CD8-positive, alpha-beta memory T cell (primary cell): ENCODE measurements around the gene TTC21A. TPM values are rescaled to one million over a fixed set of nuclear protein-coding genes. Genes with fewer than 3 reads are reported as not detected.

ENCODE experiments used
- CTCF ChIA-PET: fragments of 350-600 bp; sonication (Branson Sonifier 250); formaldehyde crosslinking; loops from one replicate; lab custom pipeline; 2021; ENCODE audit warnings: antibody characterized with exemption; lab: Charles Lee
- POLR2A ChIA-PET: fragments of 350-600 bp; sonication (Branson Sonifier 250); formaldehyde crosslinking; loops from one replicate; lab custom pipeline; 2021; ENCODE audit warnings: antibody characterized with exemption; lab: Charles Lee
- DNase-seq, 5 donors: peaks; one replicate each; pipeline versions ENCODE4 v3.0.0 to v3.0.0-alpha.2; 2020 to 2022; ENCODE audit warnings: mixed read lengths in 1 of 5
- H3K27ac ChIP-seq: one replicate; pipeline ENCODE4 v1.7.0; 2013; ENCODE audit warnings: low read depth, mild to moderate bottlenecking, low read length, moderate library complexity
- H3K27me3 ChIP-seq: 2 replicates; pipeline ENCODE4 v1.7.0; 2013; ENCODE audit warnings: low read length, mild to moderate bottlenecking; ENCODE audit not compliant: insufficient read depth, poor library complexity, severe bottlenecking
- H3K36me3 ChIP-seq: 2 replicates; pipeline ENCODE4 v1.7.0; 2013; ENCODE audit warnings: mild to moderate bottlenecking, low read length, moderate library complexity; ENCODE audit not compliant: insufficient read depth
- H3K4me1 ChIP-seq: 2 replicates; pipeline ENCODE4 v1.7.0; 2013; ENCODE audit warnings: mild to moderate bottlenecking, low read length, moderate library complexity; ENCODE audit not compliant: insufficient read depth
- H3K4me3 ChIP-seq: 2 replicates; pipeline ENCODE4 v1.7.0; 2013; ENCODE audit warnings: mild to moderate bottlenecking, low read length
- H3K9me3 ChIP-seq: 2 replicates; pipeline ENCODE4 v1.7.0; 2013; ENCODE audit warnings: mild to moderate bottlenecking, low read length
- H3K27ac Mint-ChIP-seq, 8 donors: one replicate each; pipeline ENCODE4 v1.8.0; 2020 to 2021; ENCODE audit warnings: mixed read lengths in 8 of 8, mild to moderate bottlenecking in 6 of 8, inconsistent platforms in 3 of 8, moderate library complexity in 3 of 8
- H3K27me3 Mint-ChIP-seq, 2 donors: one replicate each; pipeline ENCODE4 v1.8.0; 2020 to 2021; ENCODE audit warnings: mixed read lengths in 2 of 2, mild to moderate bottlenecking in 1 of 2, moderate library complexity in 1 of 2
- H3K36me3 Mint-ChIP-seq, 3 donors: one replicate each; pipeline ENCODE4 v1.8.0; 2020 to 2021; ENCODE audit warnings: mixed read lengths in 3 of 3, inconsistent platforms in 1 of 3, mild to moderate bottlenecking in 1 of 3
- H3K4me1 Mint-ChIP-seq, 3 donors: one replicate each; pipeline ENCODE4 v1.8.0; 2020 to 2021; ENCODE audit warnings: mixed read lengths in 3 of 3, inconsistent platforms in 1 of 3, mild to moderate bottlenecking in 1 of 3
- H3K4me3 Mint-ChIP-seq, 7 donors: one replicate each; pipeline ENCODE4 v1.8.0; 2020 to 2021; ENCODE audit warnings: mixed read lengths in 7 of 7, mild to moderate bottlenecking in 6 of 7, moderate library complexity in 4 of 7, inconsistent platforms in 2 of 7
- H3K9me3 Mint-ChIP-seq, 5 donors: one replicate each; pipeline ENCODE4 v1.8.0; 2020 to 2022; ENCODE audit warnings: mixed read lengths in 5 of 5, mild to moderate bottlenecking in 3 of 5, moderate library complexity in 2 of 5, inconsistent platforms in 1 of 5
- polyA plus RNA-seq: library from polyadenylated mRNA; unstranded; fragments of 300-500 nt; fragmentation: Illumina TruSeq; gene quantifications from one replicate; pipeline ENCODE4 v1.2.3, GENCODE V29; 2021
- total RNA-seq, 2 experiments: library from RNA; stranded (reverse); gene quantifications; one replicate each; pipeline ENCODE4 v1.2.3, GENCODE V29; 2021

The TTC21A gene
- total and polyA plus RNA-seq, 3 experiments from 2014 or later = 0.67 to 1.1 (median 0.80) TPM

DNA sequence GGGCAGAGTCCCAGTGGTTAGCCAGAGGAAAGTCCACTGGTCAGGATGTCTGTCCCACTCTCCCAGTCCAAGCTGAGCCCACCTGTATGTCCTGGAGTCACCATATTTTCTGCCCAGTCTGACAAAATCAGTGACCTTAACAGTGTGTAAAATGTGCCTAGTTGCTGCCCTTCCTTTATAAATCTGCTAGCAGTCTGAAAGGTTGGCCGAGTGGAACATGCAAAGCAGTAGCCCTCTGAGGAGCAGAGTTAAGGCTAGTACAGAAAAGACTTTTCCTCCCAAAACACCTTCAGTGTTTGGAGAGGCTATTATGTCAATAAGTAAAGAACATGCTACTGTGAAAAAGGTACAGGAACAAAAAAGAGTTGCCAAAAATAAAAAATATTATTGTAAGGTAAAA, 15.3 kb downstream of the TTC21A start:
- no peak overlapping the region for H3K4me3 Mint-ChIP-seq
- no peak for DNase-seq
- Histone ChIP-seq H3K9me3 (no peaks in the 10 kb centered on the region), H3K4me1 (peaks cover 11% of the 10 kb centered on the region), H3K36me3 (no peaks in the 10 kb centered on the region), H3K4me3 (no peak overlapping the region), H3K27me3 (no peaks in the 10 kb centered on the region), H3K27ac (no peak overlapping the region)
- CTCF ChIA-PET = interaction anchor here (9.6 kb wide), 1 partner anchor 167 kb away, joined by 135 read pairs; no protein-coding TSS in a partner anchor
- H3K9me3 Mint-ChIP-seq = no peaks in the 10 kb centered on the region
- POLR2A ChIA-PET = no interaction called here
- peak overlapping the region in 2 of 8 donors; percentile 10 to 45 for H3K27ac Mint-ChIP-seq
- peaks cover 8 to 15% (median 14%) of the 10 kb centered on the region in 3 donors for H3K4me1 Mint-ChIP-seq
- H3K36me3 Mint-ChIP-seq = no peaks in the 10 kb centered on the region
- peaks cover 0 to 2% of the 10 kb centered on the region in 2 donors for H3K27me3 Mint-ChIP-seq

DNA sequence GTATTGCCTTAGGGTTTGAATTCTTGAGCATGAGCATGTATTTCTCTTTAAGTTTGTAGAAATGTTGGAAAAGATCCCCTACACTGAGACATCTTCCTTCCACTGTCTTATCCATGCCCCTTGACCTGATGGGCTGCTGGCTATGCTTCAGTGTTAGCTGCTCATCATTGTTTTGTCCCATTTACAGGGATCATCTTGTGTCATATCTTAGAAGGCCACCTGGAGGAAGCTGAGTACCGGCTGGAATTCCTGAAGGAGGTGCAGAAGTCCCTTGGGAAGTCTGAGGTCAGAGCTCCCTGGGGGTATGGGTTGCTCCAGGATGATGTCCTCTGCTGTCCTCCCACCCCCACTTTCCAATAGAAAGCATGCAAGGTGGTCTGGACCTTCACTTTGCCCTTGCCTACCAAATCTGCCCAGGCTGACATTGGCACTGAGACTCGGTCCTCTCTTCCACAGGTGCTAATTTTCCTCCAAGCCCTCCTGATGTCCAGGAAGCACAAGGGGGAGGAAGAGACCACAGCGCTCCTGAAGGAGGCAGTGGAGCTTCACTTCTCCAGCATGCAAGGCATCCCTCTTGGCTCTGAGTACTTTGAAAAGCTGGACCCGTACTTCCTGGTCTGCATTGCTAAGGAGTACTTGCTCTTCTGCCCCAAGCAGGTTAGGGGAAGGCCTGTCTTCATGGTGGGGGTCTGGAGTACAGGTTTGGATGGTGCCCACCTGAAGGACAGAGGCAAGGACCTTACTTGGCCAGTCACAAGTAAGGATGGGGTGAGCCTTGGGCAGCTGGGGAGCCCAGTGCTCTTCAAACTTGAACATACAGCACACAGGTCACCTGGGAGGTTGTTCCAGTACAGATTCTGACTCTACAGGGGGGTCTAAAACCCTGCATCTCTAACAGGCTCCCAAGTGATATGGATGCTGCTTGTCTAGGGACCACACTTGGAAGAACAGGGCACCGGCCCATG, 17.7 kb downstream of the TTC21A start:
- peaks cover 18% of the 10 kb centered on the region for H3K4me1 ChIP-seq
- Mint-ChIP-seq H3K4me3 (no peak overlapping the region), H3K9me3 (no peaks in the 10 kb centered on the region), H3K27ac (peak overlapping the region in 1 of 8 donors; percentile 8), H3K27me3 (peaks cover 0 to 2% of the 10 kb centered on the region in 2 donors), H3K36me3 (no peaks in the 10 kb centered on the region), H3K4me1 (peaks cover 17 to 24% (median 22%) of the 10 kb centered on the region in 3 donors)
- CTCF ChIA-PET = interaction anchor here (1.2 to 9.6 kb wide), 4 partner anchors 9 to 165 kb away, joined by 3 to 135 read pairs (median 4); no protein-coding TSS in a partner anchor
- DNase-seq = no peak
- H3K4me3 ChIP-seq = no peak overlapping the region
- no peaks in the 10 kb centered on the region for H3K27me3 ChIP-seq
- POLR2A ChIA-PET = no interaction called here
- no peaks in the 10 kb centered on the region for H3K36me3 ChIP-seq
- no peaks in the 10 kb centered on the region for H3K9me3 ChIP-seq
- H3K27ac ChIP-seq = no peak overlapping the region

DNA sequence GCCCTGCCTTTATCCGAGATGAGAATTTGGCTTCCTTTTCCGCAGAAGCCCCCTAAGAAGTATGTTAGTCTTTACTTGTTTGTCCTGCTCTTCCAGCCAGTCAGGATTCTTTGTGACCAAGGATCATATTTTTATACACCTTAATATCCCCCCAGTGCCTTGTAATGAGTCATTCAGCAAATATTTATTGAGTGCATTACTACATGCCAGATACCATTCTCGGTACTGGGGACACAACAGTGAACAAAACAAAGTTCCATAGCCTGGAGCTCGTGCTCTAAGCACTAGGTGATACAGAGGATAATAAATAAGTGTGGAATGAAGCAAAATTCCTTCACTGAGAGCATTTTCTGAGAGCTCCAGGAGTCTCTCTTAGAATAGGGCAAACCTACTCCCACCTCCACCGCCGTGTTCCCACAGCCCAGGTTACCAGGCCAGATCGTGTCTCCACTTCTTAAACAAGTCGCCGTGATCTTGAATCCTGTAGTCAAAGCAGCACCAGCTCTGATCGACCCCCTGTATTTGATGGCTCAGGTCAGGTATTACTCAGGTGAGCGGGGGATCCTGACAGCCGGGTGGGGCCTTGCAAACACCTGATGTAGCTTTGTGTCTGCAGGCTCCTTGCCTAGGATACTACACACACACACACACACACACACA, 18.5 kb downstream of the TTC21A start:
- H3K4me3 ChIP-seq = no peak overlapping the region
- Mint-ChIP-seq H3K27ac (peak overlapping the region in 1 of 8 donors; percentile 40), H3K4me1 (peaks cover 18 to 26% (median 24%) of the 10 kb centered on the region in 3 donors), H3K36me3 (no peaks in the 10 kb centered on the region), H3K9me3 (no peaks in the 10 kb centered on the region), H3K27me3 (peaks cover 0 to 2% of the 10 kb centered on the region in 2 donors), H3K4me3 (no peak overlapping the region)
- ChIA-PET POLR2A (no interaction called here), CTCF (interaction anchor here (1.0 to 9.6 kb wide), 8 partner anchors 8 to 164 kb away, joined by 3 to 135 read pairs (median 4); no protein-coding TSS in a partner anchor)
- no peaks in the 10 kb centered on the region for H3K9me3 ChIP-seq
- no peaks in the 10 kb centered on the region for H3K27me3 ChIP-seq
- no peak overlapping the region for H3K27ac ChIP-seq
- no peak for DNase-seq
- H3K36me3 ChIP-seq = no peaks in the 10 kb centered on the region
- peaks cover 18% of the 10 kb centered on the region for H3K4me1 ChIP-seq

DNA sequence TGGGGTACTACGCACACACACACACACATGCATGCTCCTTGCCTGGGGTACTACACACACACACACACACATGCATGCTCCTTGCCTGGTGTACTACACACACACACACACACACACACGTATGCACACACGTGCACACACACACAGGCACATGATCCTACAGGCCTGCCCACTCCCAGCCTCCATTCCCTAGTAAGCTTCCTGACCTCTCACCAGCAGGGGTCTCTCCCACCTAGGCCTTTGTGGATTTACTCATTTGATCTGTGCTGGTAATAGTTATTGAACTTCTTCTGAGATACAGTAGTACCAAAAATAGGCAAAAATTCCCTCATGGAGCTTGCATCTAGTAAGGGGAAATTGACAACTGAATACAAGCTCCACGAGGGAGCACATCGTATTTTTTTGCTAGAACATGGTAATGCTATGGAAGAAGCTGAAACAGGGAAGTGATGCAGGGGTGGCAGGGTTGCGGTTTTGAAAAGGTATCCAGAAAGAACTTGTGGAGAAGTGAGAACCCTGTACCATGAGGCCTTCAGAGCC, 19.1 kb downstream of the TTC21A start:
- no peaks in the 10 kb centered on the region for H3K9me3 ChIP-seq

DNA sequence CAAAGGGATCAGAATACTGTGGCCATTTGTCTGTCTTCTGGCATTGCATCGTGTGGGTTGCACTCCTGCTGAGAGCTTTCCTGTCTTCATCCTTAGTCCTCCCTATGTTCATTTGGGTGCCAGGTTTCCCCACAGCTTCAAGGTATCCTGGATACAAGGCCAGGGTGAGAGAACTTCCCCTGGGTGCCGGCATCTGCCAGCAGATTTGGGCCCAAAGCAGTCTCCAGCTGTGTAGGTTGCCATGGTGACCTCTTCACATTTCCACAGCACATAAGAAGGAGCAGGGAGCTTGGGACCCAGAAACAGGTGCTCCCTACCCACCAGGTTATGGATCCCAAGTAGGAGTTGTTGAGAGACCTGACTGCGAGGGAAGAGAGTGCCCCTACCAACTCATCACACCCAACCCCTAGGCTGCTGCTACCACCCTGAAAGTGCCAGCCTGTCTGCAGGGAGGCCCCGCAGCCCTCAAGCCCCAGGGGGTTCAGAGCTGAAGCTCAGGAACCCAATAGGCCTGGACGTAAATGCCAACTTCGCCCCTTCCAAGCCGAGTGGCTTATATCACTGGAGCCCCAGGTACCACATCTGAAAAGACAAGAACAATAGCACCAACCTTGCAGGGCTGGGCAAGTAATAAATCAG, 19.9 kb downstream of the TTC21A start:
- H3K27me3 Mint-ChIP-seq = peaks cover 0 to 2% of the 10 kb centered on the region in 2 donors
- CTCF ChIA-PET = interaction anchor here (0.7 to 9.6 kb wide), 7 partner anchors 9 to 163 kb away, joined by 3 to 135 read pairs (median 6); no protein-coding TSS in a partner anchor
- peaks cover 18% of the 10 kb centered on the region for H3K4me1 ChIP-seq
- H3K27me3 ChIP-seq = no peaks in the 10 kb centered on the region
- H3K4me3 Mint-ChIP-seq = peak overlapping the region in 1 of 7 donors; percentile 10
- H3K9me3 ChIP-seq = no peaks in the 10 kb centered on the region
- H3K4me3 ChIP-seq = no peak overlapping the region
- no peaks in the 10 kb centered on the region for H3K9me3 Mint-ChIP-seq
- H3K36me3 Mint-ChIP-seq = no peaks in the 10 kb centered on the region
- POLR2A ChIA-PET = no interaction called here
- H3K27ac Mint-ChIP-seq = peak overlapping the region in 6 of 8 donors; percentile 1 to 86 (median 40)
- H3K27ac ChIP-seq = no peak overlapping the region
- H3K4me1 Mint-ChIP-seq = peaks cover 21 to 29% (median 24%) of the 10 kb centered on the region in 3 donors
- no peak for DNase-seq
- H3K36me3 ChIP-seq = no peaks in the 10 kb centered on the region

More for the DNA sequence above, 19.1 kb downstream of the TTC21A start:
- Histone ChIP-seq H3K36me3 (no peaks in the 10 kb centered on the region), H3K27me3 (no peaks in the 10 kb centered on the region), H3K4me3 (no peak overlapping the region), H3K4me1 (peaks cover 18% of the 10 kb centered on the region), H3K27ac (no peak overlapping the region)
- POLR2A ChIA-PET = no interaction called here
- no peaks in the 10 kb centered on the region for H3K36me3 Mint-ChIP-seq
- no peak for DNase-seq
- peaks cover 0 to 2% of the 10 kb centered on the region in 2 donors for H3K27me3 Mint-ChIP-seq
- H3K27ac Mint-ChIP-seq = peak overlapping the region in 2 of 8 donors; percentile 14 to 31
- CTCF ChIA-PET = interaction anchor here (0.7 to 9.6 kb wide), 8 partner anchors 10 to 163 kb away, joined by 3 to 135 read pairs (median 4); no protein-coding TSS in a partner anchor
- H3K4me3 Mint-ChIP-seq = no peak overlapping the region
- H3K4me1 Mint-ChIP-seq = peaks cover 21 to 29% (median 24%) of the 10 kb centered on the region in 3 donors
- no peaks in the 10 kb centered on the region for H3K9me3 Mint-ChIP-seq

DNA sequence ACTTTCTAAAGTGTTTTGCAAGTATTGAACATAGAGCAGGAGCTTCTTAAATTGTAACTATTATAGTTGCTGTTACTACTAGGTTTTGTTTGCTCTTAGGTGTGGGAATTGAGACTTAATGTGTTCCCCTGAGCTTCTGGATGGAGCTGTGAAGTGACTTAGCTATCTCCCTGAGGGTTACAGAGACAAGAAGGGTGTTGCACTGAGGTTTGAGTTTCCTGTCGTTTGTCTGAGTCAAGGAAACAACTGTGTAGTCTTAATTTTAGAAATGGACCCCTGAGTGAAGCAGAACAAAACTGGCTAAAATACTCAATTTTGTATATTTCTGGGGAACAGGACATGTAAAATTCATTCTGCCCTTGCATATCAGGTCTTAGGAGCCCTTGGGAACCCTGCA, 20.4 kb downstream of the TTC21A start:
- H3K27me3 ChIP-seq = no peaks in the 10 kb centered on the region
- peaks cover 21 to 29% (median 24%) of the 10 kb centered on the region in 3 donors for H3K4me1 Mint-ChIP-seq
- no peak for DNase-seq
- peak overlapping the region in 4 of 7 donors; percentile 0 to 28 (median 18) for H3K4me3 Mint-ChIP-seq
- peaks cover 0 to 2% of the 10 kb centered on the region in 2 donors for H3K27me3 Mint-ChIP-seq
- H3K4me1 ChIP-seq = peaks cover 18% of the 10 kb centered on the region
- H3K9me3 ChIP-seq = no peaks in the 10 kb centered on the region
- H3K9me3 Mint-ChIP-seq = no peaks in the 10 kb centered on the region
- no peaks in the 10 kb centered on the region for H3K36me3 Mint-ChIP-seq
- no peak overlapping the region for H3K27ac ChIP-seq
- peak overlapping the region in 5 of 8 donors; percentile 1 to 83 (median 21) for H3K27ac Mint-ChIP-seq
- ChIA-PET CTCF (interaction anchor here (0.7 to 9.6 kb wide), 3 partner anchors 9 to 162 kb away, joined by 3 to 135 read pairs (median 6); no protein-coding TSS in a partner anchor), POLR2A (no interaction called here)
- H3K36me3 ChIP-seq = no peaks in the 10 kb centered on the region
- no peak overlapping the region for H3K4me3 ChIP-seq

DNA sequence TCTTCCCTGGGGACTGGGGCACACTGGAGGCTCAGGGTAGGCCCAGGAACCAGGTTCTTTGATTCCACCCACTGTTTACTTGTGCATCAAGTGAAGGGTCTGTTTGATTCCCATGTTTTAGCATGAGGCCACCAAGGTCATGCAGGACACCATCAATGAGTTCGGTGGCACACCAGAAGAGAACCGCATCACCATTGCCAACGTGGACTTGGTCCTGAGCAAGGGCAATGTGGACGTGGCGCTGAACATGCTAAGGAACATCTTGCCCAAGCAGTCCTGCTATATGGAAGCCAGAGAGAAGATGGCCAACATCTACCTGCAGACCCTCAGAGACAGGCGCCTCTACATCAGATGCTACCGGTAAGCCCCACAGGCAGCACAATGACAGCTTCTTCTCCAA, 21.5 kb downstream of the TTC21A start:
- no peaks in the 10 kb centered on the region for H3K36me3 ChIP-seq
- H3K4me3 ChIP-seq = no peak overlapping the region
- no peaks in the 10 kb centered on the region for H3K27me3 ChIP-seq
- H3K36me3 Mint-ChIP-seq = no peaks in the 10 kb centered on the region
- H3K27ac ChIP-seq = no peak overlapping the region
- ChIA-PET POLR2A (no interaction called here), CTCF (interaction anchor here (2.2 to 9.6 kb wide), 2 partner anchors 49 to 161 kb away, joined by 4 to 135 read pairs; no protein-coding TSS in a partner anchor)
- H3K27ac Mint-ChIP-seq = no peak overlapping the region
- no peaks in the 10 kb centered on the region for H3K9me3 Mint-ChIP-seq
- peaks cover 18% of the 10 kb centered on the region for H3K4me1 ChIP-seq
- peaks cover 21 to 29% (median 24%) of the 10 kb centered on the region in 3 donors for H3K4me1 Mint-ChIP-seq
- no peaks in the 10 kb centered on the region for H3K9me3 ChIP-seq
- no peak overlapping the region for H3K4me3 Mint-ChIP-seq
- no peak for DNase-seq
- H3K27me3 Mint-ChIP-seq = peaks cover 0 to 2% of the 10 kb centered on the region in 2 donors
